HepG2 (cell line): ENCODE measurements around the gene NACAD. TPM values are rescaled to one million over a fixed set of nuclear protein-coding genes. Genes with fewer than 3 reads are reported as not detected.

Source experiments
- ATAC-seq: fragments of 200-7000 bp; cut with Tn5 transposase; 3 replicates; pipeline ENCODE4 v1.9.1; 2020; ENCODE audit warnings: mild to moderate bottlenecking, moderate library complexity
- BruUV-seq: library from RNA; stranded (reverse); fragments of 400-500 nt; replicated peaks from 2 replicates; lab custom pipeline; 2021; lab: Mats Ljungman, UMichigan
- CTCF ChIA-PET: fragments of 300-600 bp; formaldehyde crosslinking; extraction: SDS; loops from one replicate; lab custom pipeline; 2021; ENCODE audit warnings: low total read pairs, inconsistent platforms, low intra/inter-chr PET ratio; lab: Yijun Ruan, JAX
- POLR2A ChIA-PET: fragments of 350-600 bp; sonication (Branson Sonifier 250); formaldehyde crosslinking; loops from one replicate; lab custom pipeline; 2020; ENCODE audit warnings: antibody characterized with exemption, inconsistent platforms; lab: Yijun Ruan, JAX
- DNase-seq: peaks from one replicate; pipeline ENCODE4 v3.0.0-alpha.2; 2015; ENCODE audit warnings: low spot score
- FAIRE-seq: peaks from 3 replicates; lab custom pipeline; 2011; peaks lifted over from hg19 to GRCh38; lab: Jason Lieb, UNC
- H2AFZ ChIP-seq: one replicate; pipeline ENCODE4 v1.6.1; 2011; ENCODE audit warnings: low read length, inconsistent platforms
- H3K27ac ChIP-seq: fragments of 300-600 bp; 3 replicates; pipeline ENCODE4 v1.8.0; 2011; ENCODE audit warnings: mixed run types, mild to moderate bottlenecking, mixed read lengths, low read length, inconsistent platforms; ENCODE audit not compliant: insufficient read depth; ENCODE audit errors: extremely low read length
- H3K27me3 ChIP-seq, 2 experiments: fragments of 200-600 bp in 1 of 2; 2 replicates in 1 of 2; 3 replicates in 1 of 2; pipeline versions ENCODE4 v1.6.0 to v1.8.0; 2011; ENCODE audit warnings: low read length in 2 of 2, mild to moderate bottlenecking in 2 of 2, moderate library complexity in 2 of 2, inconsistent platforms in 1 of 2; ENCODE audit not compliant: insufficient read depth in 2 of 2, control insufficient read depth in 1 of 2
- H3K36me3 ChIP-seq, 2 experiments: fragments of 200-600 bp in 1 of 2; replicated peaks in 1 of 2; 2 replicates in 1 of 2; 3 replicates in 1 of 2; pipeline versions ENCODE4 v1.5.1 to v1.8.0; 2011; ENCODE audit warnings: low read length in 2 of 2, inconsistent platforms in 1 of 2; ENCODE audit not compliant: insufficient read depth in 2 of 2, control insufficient read depth in 1 of 2
- H3K4me1 ChIP-seq: 2 replicates; pipeline ENCODE4 v1.5.1; 2012; ENCODE audit warnings: low read length, inconsistent platforms; ENCODE audit not compliant: insufficient read depth
- H3K4me2 ChIP-seq: 2 replicates; pipeline ENCODE4 v1.6.0; 2011; ENCODE audit warnings: low read depth, low read length, inconsistent platforms
- H3K4me3 ChIP-seq, 3 experiments: fragments of 200-600 bp in 1 of 3; sonication (generic), shearing (Covaris generic) in 1 of 3; replicated peaks in 1 of 3; 2 replicates each; pipeline ENCODE4 v1.5.1; 2011 to 2016; ENCODE audit warnings: low read length in 3 of 3, inconsistent platforms in 2 of 3, low read depth in 2 of 3, mild to moderate bottlenecking in 2 of 3, control low read depth in 1 of 3, mixed read lengths in 1 of 3; ENCODE audit not compliant: insufficient read depth in 1 of 3
- H3K79me2 ChIP-seq: one replicate; pipeline ENCODE4 v1.6.1; 2011; ENCODE audit warnings: low read length, inconsistent platforms; ENCODE audit not compliant: insufficient read depth
- H3K9ac ChIP-seq: 2 replicates; pipeline ENCODE4 v1.6.0; 2011; ENCODE audit warnings: mild to moderate bottlenecking, low read depth, low read length, inconsistent platforms; ENCODE audit not compliant: insufficient read depth
- H3K9me3 ChIP-seq: 2 replicates; pipeline ENCODE4 v1.5.1; 2012; ENCODE audit warnings: mild to moderate bottlenecking, low read length
- H4K20me1 ChIP-seq: 2 replicates; pipeline ENCODE4 v1.6.0; 2011; ENCODE audit warnings: inconsistent platforms, mild to moderate bottlenecking, low read length, moderate library complexity; ENCODE audit not compliant: insufficient read depth
- ELF3 ChIP-seq: IDR thresholded peaks from 2 replicates; pipeline ENCODE4 v1.6.1; 2016; ENCODE audit warnings: missing genetic modification reagents, missing compliant biosample characterization
- EP300 ChIP-seq, 3 experiments: sonication (generic) in 1 of 3; formaldehyde crosslinking in 1 of 3; IDR thresholded peaks; 2 replicates each; pipeline versions ENCODE4 v1.5.1 to v1.6.1; 2011 to 2020; ENCODE audit warnings: low read depth in 2 of 3, low read length in 2 of 3, borderline replicate concordance in 1 of 3, improper control_type of control experiment in 1 of 3, mild to moderate bottlenecking in 1 of 3, missing genetic modification reagents in 1 of 3, moderate library complexity in 1 of 3
- FOXP1 ChIP-seq, 2 experiments: fragments of 450-650 bp in 1 of 2; IDR thresholded peaks; 2 replicates each; pipeline ENCODE4 v1.6.1; 2017 to 2018; ENCODE audit warnings: antibody characterized with exemption in 1 of 2
- HDAC1 ChIP-seq: sonication (generic); formaldehyde crosslinking; IDR thresholded peaks from 2 replicates; pipeline ENCODE4 v1.5.1; 2020; ENCODE audit warnings: mild to moderate bottlenecking, missing genetic modification reagents
- ISL2 ChIP-seq: sonication (generic); formaldehyde crosslinking; IDR thresholded peaks from 2 replicates; pipeline ENCODE4 v1.5.0; 2020; ENCODE audit warnings: missing genetic modification reagents
- NCOA2 ChIP-seq: sonication (generic); formaldehyde crosslinking; IDR thresholded peaks from 2 replicates; pipeline ENCODE4 v1.8.0; 2022; ENCODE audit warnings: inconsistent platforms
- SAP130 ChIP-seq: IDR thresholded peaks from 2 replicates; pipeline ENCODE4 v1.6.1; 2016; ENCODE audit warnings: low read depth
- SNAPC4 ChIP-seq: sonication (generic); formaldehyde crosslinking; IDR thresholded peaks from 2 replicates; pipeline ENCODE4 v1.4.0; 2020; ENCODE audit warnings: mild to moderate bottlenecking, missing genetic modification reagents
- SOX13 ChIP-seq, 3 experiments: fragments of 450-650 bp in 1 of 3; sonication (generic) in 1 of 3; formaldehyde crosslinking in 1 of 3; IDR thresholded peaks in 2 of 3; conservative IDR thresholded peaks in 1 of 3; 2 replicates each; pipeline versions ENCODE4 v1.5.0 to v1.6.1; 2016 to 2020; ENCODE audit warnings: antibody characterized with exemption in 1 of 3, mild to moderate bottlenecking in 1 of 3, missing compliant biosample characterization in 1 of 3, missing genetic modification reagents in 1 of 3, moderate library complexity in 1 of 3
- TBX2 ChIP-seq: sonication (generic); formaldehyde crosslinking; IDR thresholded peaks from 2 replicates; pipeline ENCODE4 v1.5.0; 2020; ENCODE audit warnings: missing genetic modification reagents, mild to moderate bottlenecking, borderline replicate concordance
- ZNF580 ChIP-seq: IDR thresholded peaks from 2 replicates; pipeline ENCODE4 v1.6.1; 2016; ENCODE audit warnings: low read depth, borderline replicate concordance
- ZNF652 ChIP-seq: IDR thresholded peaks from 2 replicates; pipeline ENCODE4 v1.6.1; 2016; ENCODE audit warnings: low read depth, borderline replicate concordance
- ZNF704 ChIP-seq: sonication (generic); formaldehyde crosslinking; IDR thresholded peaks from 2 replicates; pipeline ENCODE4 v1.8.1; 2023; ENCODE audit warnings: mild to moderate bottlenecking, inconsistent platforms, moderate library complexity, missing genetic modification reagents, borderline replicate concordance
- ZNF770 ChIP-seq: sonication (generic); formaldehyde crosslinking; IDR thresholded peaks from 2 replicates; pipeline ENCODE4 v1.5.0; 2020; ENCODE audit warnings: mild to moderate bottlenecking, missing genetic modification reagents
- WGBS: methylation state at CpG from one replicate; pipeline ENCODE4 v1.1.6; 2017; ENCODE audit warnings: low lambda C conversion rate; 5-methylcytosine and 5-hydroxymethylcytosine counted together
- in situ Hi-C: cut with HindIII; loops from 2 replicates; pipeline ENCODE4 v1.10.0; 2017; ENCODE audit warnings: low pct_unique_long_range_greater_than_20kb; ENCODE audit not compliant: extremely low pct_ligation_motif_present
- intact Hi-C: fragments of 100-400 bp; cut with micrococcal nuclease; formaldehyde crosslinking; loops from one replicate; pipeline ENCODE4 v1.10.0; 2022; ENCODE audit not compliant: unreplicated experiment
- polyA plus RNA-seq, 8 experiments: library from polyadenylated mRNA; depleted of rRNA in 3 of 8; stranded (reverse) in 7 of 8; unstranded in 1 of 8; fragments of >200 nt; fragmentation: Illumina TruSeq in 4 of 8; extraction: Trizol in 4 of 8; gene quantifications; 2 replicates each; pipeline versions ENCODE4 v1.2.1 to v1.2.3, GENCODE V29; 2011 to 2016; ENCODE audit warnings: low read depth in 4 of 8, missing spikeins in 1 of 8, mixed read lengths in 1 of 8; ENCODE audit not compliant: insufficient read depth in 1 of 8
- total RNA-seq, 5 experiments: library from RNA; depleted of rRNA; stranded (reverse); fragments of >200 nt; fragmentation: Illumina TruSeq; extraction: Trizol; gene quantifications; 2 replicates each; pipeline ENCODE4 v1.2.3, GENCODE V29; 2016; ENCODE audit warnings: low read depth in 1 of 5

NACAD gene
- total and polyA plus RNA-seq, 2 of the 13 experiments (the other 11 are each of a cell fraction or from before 2014, with no cell fraction given): 0.04 TPM; not detected in 1

- H3K27ac ChIP-seq: peak overlapping the region; percentile 71
- no peak overlapping the region for H2AFZ ChIP-seq
- intact Hi-C loops: no loop called here
- CTCF ChIA-PET: no interaction called here
- in situ Hi-C loops: no loop called here
- H3K4me1 ChIP-seq: peaks cover 70% of the 10 kb centered on the region
- ATAC-seq (peak; percentile 91), FAIRE-seq (peak; percentile 81), DNase-seq (peak; percentile 50)
- H3K9me3 ChIP-seq: no peaks in the 10 kb centered on the region
- 17% methylated on average over 3 of the region's 3 CpGs for WGBS
- POLR2A ChIA-PET: interaction anchor here (0.6 to 1.8 kb wide), 4 partner anchors 9 to 63 kb away, joined by 3 to 9 read pairs (median 3); no protein-coding TSS in a partner anchor
- no peaks in the 10 kb centered on the region for H4K20me1 ChIP-seq
- H3K4me2 ChIP-seq: peak overlapping the region; percentile 85
- H3K4me3 ChIP-seq: peak overlapping the region in 2 of 3 experiments; percentile 33 to 47; a peak in 4 of 6 replicates
- BruUV-seq: no TSS peak
- H3K27me3 ChIP-seq: no peaks in the 10 kb centered on the region
- H3K79me2 ChIP-seq: peaks cover 12% of the 10 kb centered on the region
- no peaks in the 10 kb centered on the region for H3K36me3 ChIP-seq
- H3K9ac ChIP-seq: no peak overlapping the region; the same call in 1 of the 2 replicates
- TF ChIP-seq FOXP1 (IDR thresholded peaks at IDR 0.05) (no peak), FOXP1 (CRISPR knock-in tag; IDR thresholded peaks at IDR 0.05) (peak; percentile 69; the same call in 1 of the 2 replicates), SOX13 (IDR thresholded peaks at IDR 0.05) (no peak), SOX13 (CRISPR knock-in tag; conservative IDR thresholded peaks at IDR 0.05 in 1 of 2, IDR thresholded peaks at IDR 0.05 in 1 of 2) (peak in 1 of 2 experiments; percentile 55; a peak in 2 of 4 replicates), SNAPC4 (0 out of 2 replicates have a peak, but pooled peaks have one; percentile 38), SAP130 (CRISPR knock-in tag) (peak; percentile 49), ZNF770 (CRISPR knock-in tag) (peak; percentile 69), ZNF580 (CRISPR knock-in tag) (peak; percentile 58; the same call in 1 of the 2 replicates), TBX2 (CRISPR knock-in tag) (peak; percentile 57; the same call in 1 of the 2 replicates), NCOA2 (CRISPR knock-in tag) (peak; percentile 39; the same call in 1 of the 2 replicates), ZNF704 (CRISPR knock-in tag) (no peak), ZNF652 (CRISPR knock-in tag) (peak; percentile 53; the same call in 1 of the 2 replicates), ELF3 (peak; percentile 47; the same call in 1 of the 2 replicates), EP300 (IDR thresholded peaks at IDR 0.05; ENCODE audit: low read depth in 2 of 2, low read length in 2 of 2) (0 out of 4 replicates have a peak, but pooled peaks of 1 of the 2 experiments have one; percentile 26), EP300 (CRISPR knock-in tag; IDR thresholded peaks at IDR 0.05; ENCODE audit: borderline replicate concordance) (no peak), HDAC1 (CRISPR knock-in tag) (peak; percentile 30; the same call in 1 of the 2 replicates), ISL2 (no peak)
Observed at GRCh38 chr7:45036317-45036716, 52.5 kb downstream of the NACAD start.
